Measurements from ENCODE around the gene MED23. TPM values are rescaled to one million over a fixed set of nuclear protein-coding genes. Genes with fewer than 3 reads are reported as not detected.

Gene MED23
- total RNA-seq = 10 to 100 TPM; 42.6 to 54.7 (median 46.7) TPM

GRCh38 chr6:131627724-131628682 lies at the start of gene MED23:
Gene MED23 (minus strand): TSS chr6:131628242. CDS start chr6:131628049, 193 bp downstream.
- Histone ChIP-seq H3K4me1 (peaks cover 24 to 25% of the 10 kb centered on the region in 2 donors), H3K4me3 (replicated peaks in 1 of 3) (peak within 1 kb of the TSS; percentile 51 to 63 (median 54))
- 0 to 1% methylated on average over 22 to 45 of the region's 53 CpGs for WGBS, 2 donors

GRCh38 chr6:131673184-131673583 lies 45.1 kb upstream of the MED23 start:
- TF ChIP-seq CTCF (IDR thresholded peaks at IDR 0.05) (no peak), POLR2A (IDR thresholded peaks at IDR 0.05) (no peak)
- intact Hi-C loops (cut with DNase I) = no loop called here
- Histone ChIP-seq H3K9me3 (no peaks in the 10 kb centered on the region), H3K27me3 (no peaks in the 10 kb centered on the region), H3K27ac (no peak overlapping the region), H3K36me3 (no peaks in the 10 kb centered on the region), H3K4me3 (replicated peaks in 1 of 3) (no peak overlapping the region), H3K4me1 (no peaks in the 10 kb centered on the region)
- 94 to 95% methylated on average over 2 of the region's 2 CpGs for WGBS, 2 donors
- DNase-seq = no peak

More at GRCh38 chr6:131627724-131628682, at the start of gene MED23:
- intact Hi-C loops (cut with DNase I) = no loop called here
- Histone ChIP-seq H3K27ac (peak within 1 kb of the TSS; percentile 25 to 73 (median 55)), H3K36me3 (peaks cover 12 to 14% of the 10 kb centered on the region in 2 donors), H3K9me3 (no peaks in the 10 kb centered on the region), H3K27me3 (no peaks in the 10 kb centered on the region)
- peak; percentile 91 to 94 for DNase-seq
- TF ChIP-seq POLR2A (IDR thresholded peaks at IDR 0.05) (peak in 1 of 2 donors; percentile 63), CTCF (IDR thresholded peaks at IDR 0.05) (peak; percentile 76 to 96 (median 89))

- no peaks in the 10 kb centered on the region for H3K36me3 ChIP-seq
- H3K4me3 ChIP-seq (replicated peaks in 1 of 3) = no peak overlapping the region
- DNase-seq = no peak
- intact Hi-C loops (cut with DNase I) = no loop called here
- H3K4me1 ChIP-seq = no peaks in the 10 kb centered on the region
- WGBS, 2 donors = 68 to 73% methylated on average over 1 of the region's 1 CpG
- H3K27me3 ChIP-seq = no peaks in the 10 kb centered on the region
- TF ChIP-seq CTCF (IDR thresholded peaks at IDR 0.05) (no peak), POLR2A (IDR thresholded peaks at IDR 0.05) (no peak)
- no peak overlapping the region for H3K27ac ChIP-seq
- H3K9me3 ChIP-seq = no peaks in the 10 kb centered on the region
These were observed 41.8 kb upstream of the MED23 start for GRCh38 chr6:131669891-131670290.

- TF ChIP-seq POLR2A (IDR thresholded peaks at IDR 0.05) = no peak
- H3K4me3 ChIP-seq (replicated peaks in 1 of 3) = no peak overlapping the region
- no peak overlapping the region for H3K27ac ChIP-seq
- intact Hi-C loops (cut with DNase I) = no loop called here
- no peak for DNase-seq
- no peaks in the 10 kb centered on the region for H3K27me3 ChIP-seq
- no peaks in the 10 kb centered on the region for H3K9me3 ChIP-seq
- H3K4me1 ChIP-seq = no peaks in the 10 kb centered on the region
- WGBS, 2 donors = 93% methylated on average over 2 of the region's 2 CpGs
- H3K36me3 ChIP-seq = no peaks in the 10 kb centered on the region
These were observed 35.6 kb upstream of the MED23 start for GRCh38 chr6:131663578-131664165.

GRCh38 chr6:131660195-131660594 lies 32.2 kb upstream of the MED23 start:
- Histone ChIP-seq H3K4me3 (replicated peaks in 1 of 3) (no peak overlapping the region), H3K4me1 (no peaks in the 10 kb centered on the region), H3K27ac (no peak overlapping the region), H3K36me3 (no peaks in the 10 kb centered on the region), H3K9me3 (no peaks in the 10 kb centered on the region), H3K27me3 (no peaks in the 10 kb centered on the region)
- TF ChIP-seq POLR2A (IDR thresholded peaks at IDR 0.05) (no peak), CTCF (IDR thresholded peaks at IDR 0.05) (no peak)
- intact Hi-C loops (cut with DNase I) = no loop called here
- DNase-seq = no peak
- 63 to 69% methylated on average over 1 of the region's 1 CpG for WGBS, 2 donors
